ENCODE measurements around the gene IKZF1. TPM values are rescaled to one million over a fixed set of nuclear protein-coding genes. Genes with fewer than 3 reads are reported as not detected.

IKZF1 gene
- total RNA-seq, 2 donors from 2014 or later, result 5.6 to 11.2 TPM

DNA sequence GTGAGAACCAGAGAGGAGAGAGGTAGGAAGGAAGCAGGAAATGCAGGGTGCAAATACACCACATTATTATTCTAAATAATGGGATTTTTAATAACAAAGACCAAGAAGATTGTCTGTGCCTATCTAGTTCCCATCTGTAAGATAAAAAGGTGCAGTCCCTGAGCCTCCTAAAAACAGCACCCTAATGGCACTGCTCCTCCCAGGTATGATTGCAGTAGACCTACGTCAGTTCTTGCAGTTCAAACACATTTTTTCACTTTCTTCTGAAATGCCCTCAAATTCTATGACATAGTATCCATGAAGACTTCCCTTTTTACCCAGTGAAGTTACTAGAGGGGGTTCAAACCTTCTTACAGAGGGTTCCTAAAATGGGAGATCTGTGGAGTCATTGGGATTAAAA, 75.0 kb downstream of the IKZF1 start:
- ATAC-seq (no peak), DNase-seq (no peak)
- intact Hi-C loops (cut with DNase I, micrococcal nuclease), result no loop called here

DNA sequence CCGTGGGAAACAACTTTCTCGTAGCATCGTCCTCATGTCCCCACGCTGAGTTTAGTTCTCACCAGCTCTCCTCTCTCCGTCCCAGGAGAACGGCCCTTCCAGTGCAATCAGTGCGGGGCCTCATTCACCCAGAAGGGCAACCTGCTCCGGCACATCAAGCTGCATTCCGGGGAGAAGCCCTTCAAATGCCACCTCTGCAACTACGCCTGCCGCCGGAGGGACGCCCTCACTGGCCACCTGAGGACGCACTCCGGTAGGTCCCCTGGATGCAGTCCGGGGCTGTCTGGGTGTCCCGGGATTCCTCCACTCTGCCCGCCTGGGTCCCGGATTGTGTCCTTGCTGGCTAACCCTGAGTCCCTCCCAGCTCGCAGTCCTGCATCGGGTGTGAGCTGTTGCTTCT, 77.9 kb downstream of the IKZF1 start:
- intact Hi-C loops (cut with DNase I, micrococcal nuclease), result no loop called here
- DNase-seq (no peak), ATAC-seq (no peak)

DNA sequence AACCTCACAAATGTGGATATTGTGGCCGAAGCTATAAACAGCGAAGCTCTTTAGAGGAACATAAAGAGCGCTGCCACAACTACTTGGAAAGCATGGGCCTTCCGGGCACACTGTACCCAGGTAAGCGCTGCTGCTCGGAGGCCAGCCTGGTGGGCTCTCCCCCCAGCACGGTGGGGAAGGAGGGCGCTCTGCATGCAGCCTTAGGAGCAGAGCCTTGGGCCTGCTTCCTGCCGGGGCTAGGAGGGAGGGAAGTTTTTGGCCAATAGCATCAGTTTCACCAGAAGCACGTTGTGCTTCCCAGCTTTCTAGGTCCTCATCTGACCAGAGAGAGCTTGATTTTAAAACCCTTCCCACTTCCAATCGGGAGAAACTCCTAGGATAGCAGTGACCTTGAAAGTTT, 82.8 kb downstream of the IKZF1 start:
- ATAC-seq, result no peak
- DNase-seq, result no peak
- intact Hi-C loops (cut with DNase I, micrococcal nuclease), result no loop called here

DNA sequence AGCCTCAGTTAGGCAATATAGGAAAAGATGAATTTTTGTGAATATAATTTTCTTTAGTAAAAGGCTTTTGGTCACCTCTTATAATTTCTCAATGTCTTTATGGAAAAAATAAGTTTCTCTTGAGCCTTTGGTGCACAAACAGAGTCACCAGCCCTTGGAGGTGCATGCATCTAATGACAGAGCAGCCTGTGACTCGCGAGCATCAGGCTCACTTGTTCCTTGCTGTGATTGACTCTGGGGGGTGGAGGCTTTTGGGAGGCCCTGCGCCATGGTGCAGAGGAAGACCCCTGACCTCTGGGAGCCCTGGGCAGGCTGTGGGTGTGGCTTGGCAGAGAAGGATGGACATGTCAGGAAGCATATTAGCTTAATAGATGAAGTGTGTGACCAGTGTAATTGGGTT, 85.4 kb downstream of the IKZF1 start:
- intact Hi-C loops (cut with DNase I, micrococcal nuclease), result no loop called here
- no peak for DNase-seq
- ATAC-seq, result no peak

GRCh38 chr7:50391386-50391785, 86.9 kb downstream of the IKZF1 start:
- no peak for ATAC-seq
- DNase-seq, result no peak
- intact Hi-C loops (cut with DNase I, micrococcal nuclease), result no loop called here

- DNase-seq (no peak), ATAC-seq (no peak)
- intact Hi-C loops (cut with DNase I, micrococcal nuclease), result no loop called here
Observed at GRCh38 chr7:50393076-50393475, 88.6 kb downstream of the IKZF1 start.

DNA sequence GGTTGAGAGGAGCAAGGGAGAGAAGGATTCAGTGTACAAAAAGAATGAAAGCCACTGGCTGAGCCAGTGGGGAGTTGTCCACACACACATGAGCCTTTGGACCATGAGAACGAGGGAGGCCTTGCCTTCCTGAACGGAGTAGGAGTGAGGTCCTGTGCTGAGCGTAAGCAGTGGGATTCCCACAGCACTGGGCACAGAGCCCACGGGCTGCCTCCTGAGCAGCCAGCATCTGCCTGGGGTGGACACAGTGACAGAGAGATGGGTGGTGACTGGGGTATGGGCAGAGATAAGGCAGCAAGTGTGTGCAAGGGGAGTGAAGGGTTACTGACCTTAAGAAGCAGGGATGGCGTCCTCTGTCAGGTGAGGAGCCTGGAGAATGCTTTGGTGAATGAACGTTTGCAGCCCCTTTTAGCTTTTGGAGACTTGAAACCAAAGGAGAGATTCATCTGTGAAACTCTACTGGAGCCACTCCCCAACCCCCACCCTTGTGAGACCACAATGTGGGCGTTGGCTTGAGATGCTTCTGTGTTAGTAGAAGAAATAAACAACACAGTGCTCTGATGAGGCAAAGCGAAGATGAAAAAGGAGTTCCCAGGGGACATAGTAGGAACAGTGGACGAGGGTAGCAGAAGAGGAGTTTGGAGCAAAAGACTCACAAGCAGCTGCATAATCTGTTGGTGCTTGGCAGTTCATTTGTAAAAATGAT, 89.2 kb downstream of the IKZF1 start:
- no peak for DNase-seq
- no peak for ATAC-seq
- intact Hi-C loops (cut with DNase I, micrococcal nuclease), result no loop called here

DNA sequence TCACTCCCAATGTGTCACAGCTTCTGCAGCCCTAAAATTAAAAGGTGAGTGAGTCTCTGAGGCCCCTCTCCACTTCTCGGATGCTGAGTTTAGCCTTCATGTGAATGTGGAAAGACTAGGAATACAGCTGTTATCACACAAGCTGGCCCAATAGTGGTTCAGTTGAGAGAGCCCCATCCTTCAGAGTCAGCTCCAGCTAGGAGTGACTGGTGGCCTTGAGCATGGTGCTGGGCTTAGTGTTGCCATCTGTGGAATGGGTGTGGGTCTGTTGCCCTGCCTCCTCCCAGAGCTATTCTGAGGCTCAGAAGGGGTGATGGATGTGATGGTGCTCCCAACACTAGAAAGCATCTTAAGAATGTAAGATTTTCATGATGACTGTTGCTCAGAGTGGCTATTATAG, 89.8 kb downstream of the IKZF1 start:
- ATAC-seq (no peak), DNase-seq (no peak)
- intact Hi-C loops (cut with DNase I, micrococcal nuclease), result no loop called here

DNA sequence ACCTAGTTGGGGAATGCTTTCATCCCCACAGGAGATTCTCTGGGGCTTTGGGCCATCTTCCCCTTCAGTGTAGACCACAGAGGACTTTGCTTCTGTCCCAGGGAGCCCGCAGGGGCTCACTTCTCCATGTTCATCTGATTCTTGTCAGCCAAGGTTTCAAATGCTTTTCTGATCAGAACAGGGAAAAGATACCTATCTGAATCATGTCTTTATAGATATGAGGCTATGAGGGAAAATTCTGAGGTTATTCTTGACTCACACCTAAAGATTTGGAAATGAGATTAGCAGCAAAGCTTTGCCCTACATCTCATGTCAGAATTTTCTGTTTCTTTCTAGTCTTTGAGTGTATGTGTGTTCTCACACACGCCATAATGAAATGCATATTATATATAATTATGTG, 92.3 kb downstream of the IKZF1 start:
- DNase-seq, result no peak
- intact Hi-C loops (cut with DNase I, micrococcal nuclease), result no loop called here
- no peak for ATAC-seq

DNA sequence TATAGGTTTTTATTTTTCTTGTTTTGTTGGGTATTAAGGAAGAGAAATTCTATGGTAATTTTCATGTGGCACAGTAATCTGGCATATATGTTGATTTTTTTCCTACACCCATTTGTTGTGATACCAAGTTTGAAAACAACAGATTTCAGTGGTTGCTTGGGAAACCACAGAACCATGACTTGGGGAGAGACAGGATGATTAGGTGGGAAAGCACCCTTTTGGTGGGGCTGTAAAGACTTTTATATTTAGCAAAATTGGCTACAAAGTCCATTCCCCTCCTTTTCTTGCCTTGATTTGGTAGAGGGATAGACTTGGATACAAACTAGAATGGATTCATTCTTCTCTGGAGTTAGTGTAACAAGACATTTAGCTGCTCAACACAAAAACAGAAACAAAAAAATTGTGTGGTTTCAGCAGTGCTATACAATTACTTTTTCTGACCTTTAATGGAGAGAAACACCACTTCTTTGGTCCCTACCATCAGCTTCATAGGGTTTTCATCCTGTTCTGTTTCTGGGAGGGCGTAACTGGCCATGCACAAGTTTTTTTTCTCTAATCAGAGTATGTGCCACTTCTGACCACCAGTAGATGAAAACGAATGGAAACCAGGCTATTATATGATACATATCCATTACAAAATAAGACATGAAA, 92.9 kb downstream of the IKZF1 start:
- DNase-seq (no peak), ATAC-seq (no peak)
- intact Hi-C loops (cut with DNase I, micrococcal nuclease), result no loop called here

GRCh38 chr7:50397971-50398324, 93.4 kb downstream of the IKZF1 start:
- intact Hi-C loops (cut with DNase I, micrococcal nuclease), result no loop called here
- no peak for ATAC-seq
- DNase-seq, result no peak

- DNase-seq, result no peak
- ATAC-seq, result no peak
- intact Hi-C loops (cut with DNase I, micrococcal nuclease), result no loop called here
Observed at GRCh38 chr7:50399206-50399605, 94.7 kb downstream of the IKZF1 start.

DNA sequence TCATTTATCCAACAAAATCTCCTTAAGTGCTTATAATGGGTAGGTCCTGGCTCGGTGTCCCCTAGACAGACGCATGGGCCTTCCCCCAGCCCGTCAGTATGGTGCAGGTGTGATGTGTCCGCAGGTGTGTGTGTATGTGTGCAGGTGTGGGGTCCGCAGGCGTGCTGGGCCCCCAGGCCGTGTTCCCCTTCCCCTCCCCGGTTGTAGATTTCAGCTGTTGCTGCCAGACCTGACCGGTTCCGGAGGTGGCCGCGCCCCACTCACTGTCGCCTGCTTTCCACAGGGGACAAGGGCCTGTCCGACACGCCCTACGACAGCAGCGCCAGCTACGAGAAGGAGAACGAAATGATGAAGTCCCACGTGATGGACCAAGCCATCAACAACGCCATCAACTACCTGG, 95.1 kb downstream of the IKZF1 start:
- DNase-seq (no peak), ATAC-seq (no peak)
- intact Hi-C loops (cut with DNase I, micrococcal nuclease), result no loop called here

GRCh38 chr7:50400114-50400513, 95.6 kb downstream of the IKZF1 start:
- intact Hi-C loops (cut with DNase I, micrococcal nuclease), result no loop called here
- no peak for DNase-seq
- no peak for ATAC-seq

DNA sequence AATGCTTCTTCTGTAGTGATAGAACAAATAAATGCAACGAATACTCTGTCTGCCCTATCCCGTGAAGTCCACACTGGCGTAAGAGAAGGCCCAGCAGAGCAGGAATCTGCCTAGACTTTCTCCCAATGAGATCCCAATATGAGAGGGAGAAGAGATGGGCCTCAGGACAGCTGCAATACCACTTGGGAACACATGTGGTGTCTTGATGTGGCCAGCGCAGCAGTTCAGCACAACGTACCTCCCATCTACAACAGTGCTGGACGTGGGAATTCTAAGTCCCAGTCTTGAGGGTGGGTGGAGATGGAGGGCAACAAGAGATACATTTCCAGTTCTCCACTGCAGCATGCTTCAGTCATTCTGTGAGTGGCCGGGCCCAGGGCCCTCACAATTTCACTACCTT, 99.9 kb downstream of the IKZF1 start:
- ATAC-seq (no peak), DNase-seq (no peak)
- intact Hi-C loops (cut with DNase I, micrococcal nuclease), result no loop called here

DNA sequence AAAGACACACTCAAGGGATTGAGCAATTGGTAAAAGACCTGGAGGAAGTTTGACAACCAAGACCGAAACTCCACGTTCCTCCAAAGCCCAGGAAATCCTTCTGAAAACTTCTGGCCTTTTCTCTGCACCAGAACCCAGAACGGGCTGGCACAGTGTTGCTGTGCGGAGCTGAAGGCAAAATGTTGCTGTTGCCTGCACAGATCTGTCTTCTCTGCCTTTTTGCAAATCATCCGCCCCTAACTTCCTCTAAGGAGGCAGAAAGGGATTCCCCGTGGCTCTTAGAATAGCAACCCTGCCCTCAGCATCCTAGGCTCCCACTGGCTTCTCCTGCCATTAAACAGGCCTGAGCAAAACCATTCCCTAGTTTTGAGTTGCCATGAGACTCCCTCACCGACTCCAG, 100.7 kb downstream of the IKZF1 start:
- DNase-seq, result no peak
- intact Hi-C loops (cut with DNase I, micrococcal nuclease), result no loop called here
- no peak for ATAC-seq

DNA sequence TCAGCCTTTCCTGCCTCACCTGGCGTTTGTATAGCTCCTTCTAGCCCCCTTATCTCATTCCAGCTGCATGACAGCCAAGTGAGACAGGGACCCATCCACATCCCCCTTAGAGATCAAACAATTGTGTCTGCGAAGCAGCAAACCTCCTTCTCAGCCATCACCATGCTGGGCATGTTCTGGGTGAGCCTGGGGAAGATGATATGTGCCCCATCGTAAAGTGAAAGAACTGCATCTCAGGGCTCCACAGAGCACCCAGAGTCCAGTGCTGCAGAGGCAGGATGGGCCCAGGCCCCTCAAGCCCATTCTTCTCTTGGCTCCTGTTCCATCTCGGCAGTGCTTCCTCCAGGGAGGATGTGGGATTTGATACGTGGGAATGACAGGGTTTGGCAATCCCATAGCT, 102.4 kb downstream of the IKZF1 start:
- intact Hi-C loops (cut with DNase I, micrococcal nuclease), result no loop called here
- ATAC-seq, result no peak
- no peak for DNase-seq

GRCh38 chr7:50409856-50410745, 105.6 kb downstream of the IKZF1 start:
- no peak for ATAC-seq
- DNase-seq, result peak in 1 of 2 donors; percentile 35
- intact Hi-C loops (cut with DNase I, micrococcal nuclease), result loop anchor here in 1 of 2 donors (10.0 kb wide), 1 partner anchor 55 kb away; no protein-coding TSS in a partner anchor

GRCh38 chr7:50411332-50411731, 106.8 kb downstream of the IKZF1 start:
- intact Hi-C loops (cut with DNase I, micrococcal nuclease), result loop anchor here in 1 of 2 donors (10.0 kb wide), 1 partner anchor 57 kb away; no protein-coding TSS in a partner anchor
- ATAC-seq (no peak), DNase-seq (no peak)

GRCh38 chr7:50412973-50413372, 108.5 kb downstream of the IKZF1 start:
- intact Hi-C loops (cut with DNase I, micrococcal nuclease), result loop anchor here in 1 of 2 donors (10.0 kb wide), 1 partner anchor 58 kb away; no protein-coding TSS in a partner anchor
- ATAC-seq (no peak), DNase-seq (no peak)
